Measurements from ENCODE around the gene ADO. TPM values are rescaled to one million over a fixed set of nuclear protein-coding genes. Genes with fewer than 3 reads are reported as not detected.

Gene ADO
- total RNA-seq, 1 experiment from 2014 or later: 26.2 TPM

DNA sequence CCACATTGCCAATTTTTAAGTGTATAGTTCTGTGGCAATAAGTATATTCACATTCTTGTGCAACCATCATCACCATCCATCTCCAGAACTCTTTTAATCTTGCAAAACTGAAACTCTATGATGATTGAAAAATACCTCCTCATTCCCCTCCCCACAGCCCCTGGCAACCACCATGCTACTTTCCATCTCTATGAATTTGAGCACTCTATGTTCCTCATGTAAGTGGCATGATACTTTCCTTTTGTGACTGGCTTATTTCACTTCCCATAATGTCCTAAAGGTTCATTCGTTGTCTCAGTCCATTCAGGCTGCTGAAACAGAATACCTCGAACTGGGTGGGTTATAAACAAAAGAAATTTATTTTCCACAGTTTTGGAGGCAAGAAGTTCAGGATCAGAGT is 35.1 kb downstream of the ADO start (continued):
- TF ChIP-seq, protein P1, sequence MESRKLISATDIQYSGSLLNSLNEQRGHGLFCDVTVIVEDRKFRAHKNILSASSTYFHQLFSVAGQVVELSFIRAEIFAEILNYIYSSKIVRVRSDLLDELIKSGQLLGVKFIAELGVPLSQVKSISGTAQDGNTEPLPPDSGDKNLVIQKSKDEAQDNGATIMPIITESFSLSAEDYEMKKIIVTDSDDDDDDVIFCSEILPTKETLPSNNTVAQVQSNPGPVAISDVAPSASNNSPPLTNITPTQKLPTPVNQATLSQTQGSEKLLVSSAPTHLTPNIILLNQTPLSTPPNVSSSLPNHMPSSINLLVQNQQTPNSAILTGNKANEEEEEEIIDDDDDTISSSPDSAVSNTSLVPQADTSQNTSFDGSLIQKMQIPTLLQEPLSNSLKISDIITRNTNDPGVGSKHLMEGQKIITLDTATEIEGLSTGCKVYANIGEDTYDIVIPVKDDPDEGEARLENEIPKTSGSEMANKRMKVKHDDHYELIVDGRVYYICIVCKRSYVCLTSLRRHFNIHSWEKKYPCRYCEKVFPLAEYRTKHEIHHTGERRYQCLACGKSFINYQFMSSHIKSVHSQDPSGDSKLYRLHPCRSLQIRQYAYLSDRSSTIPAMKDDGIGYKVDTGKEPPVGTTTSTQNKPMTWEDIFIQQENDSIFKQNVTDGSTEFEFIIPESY (IDR thresholded peaks at IDR 0.05; ENCODE audit: extremely low read depth, insufficient replicate concordance, low read length): no peak
- TF ChIP-seq ZFX (IDR thresholded peaks at IDR 0.05) (no peak), EGR1 (IDR thresholded peaks at IDR 0.05; ENCODE audit: low read depth) (no peak), POLR2AphosphoS5 (IDR thresholded peaks at IDR 0.05; ENCODE audit: low read depth, low read length) (no peak), YY1 (IDR thresholded peaks at IDR 0.05; ENCODE audit: extremely low read depth, insufficient replicate concordance, low read depth, low read length) (no peak), RAD21 (IDR thresholded peaks at IDR 0.05; ENCODE audit: low read depth) (no peak), SP1 (IDR thresholded peaks at IDR 0.05; ENCODE audit: low read depth) (no peak)
- TF ChIP-seq, protein P2, sequence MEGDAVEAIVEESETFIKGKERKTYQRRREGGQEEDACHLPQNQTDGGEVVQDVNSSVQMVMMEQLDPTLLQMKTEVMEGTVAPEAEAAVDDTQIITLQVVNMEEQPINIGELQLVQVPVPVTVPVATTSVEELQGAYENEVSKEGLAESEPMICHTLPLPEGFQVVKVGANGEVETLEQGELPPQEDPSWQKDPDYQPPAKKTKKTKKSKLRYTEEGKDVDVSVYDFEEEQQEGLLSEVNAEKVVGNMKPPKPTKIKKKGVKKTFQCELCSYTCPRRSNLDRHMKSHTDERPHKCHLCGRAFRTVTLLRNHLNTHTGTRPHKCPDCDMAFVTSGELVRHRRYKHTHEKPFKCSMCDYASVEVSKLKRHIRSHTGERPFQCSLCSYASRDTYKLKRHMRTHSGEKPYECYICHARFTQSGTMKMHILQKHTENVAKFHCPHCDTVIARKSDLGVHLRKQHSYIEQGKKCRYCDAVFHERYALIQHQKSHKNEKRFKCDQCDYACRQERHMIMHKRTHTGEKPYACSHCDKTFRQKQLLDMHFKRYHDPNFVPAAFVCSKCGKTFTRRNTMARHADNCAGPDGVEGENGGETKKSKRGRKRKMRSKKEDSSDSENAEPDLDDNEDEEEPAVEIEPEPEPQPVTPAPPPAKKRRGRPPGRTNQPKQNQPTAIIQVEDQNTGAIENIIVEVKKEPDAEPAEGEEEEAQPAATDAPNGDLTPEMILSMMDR (IDR thresholded peaks at IDR 0.05 in 2 of 3, conservative IDR thresholded peaks at IDR 0.05 in 1 of 3; ENCODE audit: borderline replicate concordance in 1 of 3, insufficient read depth in 1 of 3, low read depth in 2 of 3, low read length in 2 of 3): no peak
- TF ChIP-seq, protein P3, sequence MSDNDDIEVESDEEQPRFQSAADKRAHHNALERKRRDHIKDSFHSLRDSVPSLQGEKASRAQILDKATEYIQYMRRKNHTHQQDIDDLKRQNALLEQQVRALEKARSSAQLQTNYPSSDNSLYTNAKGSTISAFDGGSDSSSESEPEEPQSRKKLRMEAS (IDR thresholded peaks at IDR 0.05): no peak

DNA sequence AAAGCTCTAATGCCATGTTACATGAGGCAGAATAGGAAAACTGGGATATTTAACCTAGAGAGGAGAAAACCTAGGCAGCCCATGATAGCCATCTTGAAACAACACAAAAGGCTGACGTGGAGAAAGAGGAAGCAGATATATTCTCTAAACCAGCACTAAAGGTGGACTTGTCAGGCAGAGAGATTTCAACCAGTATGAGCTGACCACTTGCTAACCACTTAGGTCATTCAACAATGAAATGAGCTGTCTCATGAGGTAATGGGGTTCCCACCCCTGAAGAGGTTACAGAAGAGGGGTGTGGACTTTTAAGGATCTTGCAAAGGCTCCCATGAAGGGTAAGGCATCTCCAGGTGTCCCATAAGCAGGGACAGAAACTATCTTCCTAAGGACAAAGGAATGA is 38.5 kb downstream of the ADO start:
- RAD21 ChIA-PET (ENCODE audit: low non-redundant PET in 1 of 2, low total read pairs in 2 of 2, uncharacterized antibody in 2 of 2, unreplicated experiment in 2 of 2): no interaction called here
- intact Hi-C loops (cut with micrococcal nuclease): no loop called here
- TF ChIP-seq, protein P4, sequence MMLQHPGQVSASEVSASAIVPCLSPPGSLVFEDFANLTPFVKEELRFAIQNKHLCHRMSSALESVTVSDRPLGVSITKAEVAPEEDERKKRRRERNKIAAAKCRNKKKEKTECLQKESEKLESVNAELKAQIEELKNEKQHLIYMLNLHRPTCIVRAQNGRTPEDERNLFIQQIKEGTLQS (IDR thresholded peaks at IDR 0.05): no peak
- TF ChIP-seq, protein P1 (IDR thresholded peaks at IDR 0.05; ENCODE audit: extremely low read depth, insufficient replicate concordance, low read length): no peak
- TF ChIP-seq SP1 (IDR thresholded peaks at IDR 0.05; ENCODE audit: low read depth) (no peak), POLR2A (IDR thresholded peaks at IDR 0.05; ENCODE audit: borderline replicate concordance, extremely low read depth, insufficient read depth, insufficient read length) (no peak), ZFX (IDR thresholded peaks at IDR 0.05) (no peak), EZH2 (IDR thresholded peaks at IDR 0.05) (no peak), POLR2AphosphoS5 (IDR thresholded peaks at IDR 0.05; ENCODE audit: low read depth, low read length) (no peak), EZH2phosphoT487 (IDR thresholded peaks at IDR 0.05; ENCODE audit: borderline replicate concordance) (no peak), RAD21 (IDR thresholded peaks at IDR 0.05; ENCODE audit: low read depth) (no peak), SIN3A (IDR thresholded peaks at IDR 0.05; ENCODE audit: low read depth) (no peak), FOSL1 (IDR thresholded peaks at IDR 0.05; ENCODE audit: low read depth) (no peak), SRF (IDR thresholded peaks at IDR 0.05; ENCODE audit: low read depth) (no peak), ELF1 (IDR thresholded peaks at IDR 0.05; ENCODE audit: borderline replicate concordance, low read depth) (no peak), CBX3 (IDR thresholded peaks at IDR 0.05; ENCODE audit: low read depth) (no peak), ZNF274 (IDR thresholded peaks at IDR 0.05; ENCODE audit: low read depth, low read length) (no peak)
- TF ChIP-seq, protein P3 (IDR thresholded peaks at IDR 0.05): no peak

More for the DNA sequence above, 38.5 kb downstream of the ADO start:
- Histone ChIP-seq H4K20me1 (ENCODE audit: insufficient read depth) (no peaks in the 10 kb centered on the region), H3K36me3 (ENCODE audit: control insufficient read depth in 1 of 2, insufficient read depth in 2 of 2, low read length in 2 of 2) (no peaks in the 10 kb centered on the region), H3K4me3 (replicated peaks in 1 of 2; ENCODE audit: low read depth in 1 of 2, low read length in 2 of 2) (no peak overlapping the region), H3K9me2 (ENCODE audit: insufficient read depth) (no peaks in the 10 kb centered on the region), H3K4me2 (ENCODE audit: low read length) (no peak overlapping the region), H3K4me1 (ENCODE audit: control insufficient read depth in 1 of 2, insufficient read depth in 2 of 2, low read length in 2 of 2) (no peaks in the 10 kb centered on the region), H3K27me3 (ENCODE audit: insufficient read depth, low read length) (no peaks in the 10 kb centered on the region), H3K79me2 (ENCODE audit: insufficient read depth, low read length) (no peaks in the 10 kb centered on the region), H3K9me3 (ENCODE audit: control insufficient read depth in 1 of 2, insufficient read depth in 1 of 2, low read depth in 1 of 2, low read length in 2 of 2) (no peaks in the 10 kb centered on the region; a peak in 2 of 4 replicates), H3K9ac (ENCODE audit: low read length) (no peak overlapping the region), H3K27ac (ENCODE audit: low read depth, low read length) (no peak overlapping the region), H2AFZ (ENCODE audit: low read depth, low read length, poor library complexity, severe bottlenecking) (no peak overlapping the region)
- ChIA-PET POLR2A (no interaction called here), CTCF (interaction anchor here (0.9 to 1.2 kb wide), 2 partner anchors 9 to 26 kb away, joined by 3 read pairs; no protein-coding TSS in a partner anchor)
- DNase-seq (ENCODE audit: low read depth, low spot score): no peak
- BruUV-seq (replicated peaks): no TSS peak
- no peak for ATAC-seq
